ENCODE results near the gene DMXL2.

Gene DMXL2

DNA sequence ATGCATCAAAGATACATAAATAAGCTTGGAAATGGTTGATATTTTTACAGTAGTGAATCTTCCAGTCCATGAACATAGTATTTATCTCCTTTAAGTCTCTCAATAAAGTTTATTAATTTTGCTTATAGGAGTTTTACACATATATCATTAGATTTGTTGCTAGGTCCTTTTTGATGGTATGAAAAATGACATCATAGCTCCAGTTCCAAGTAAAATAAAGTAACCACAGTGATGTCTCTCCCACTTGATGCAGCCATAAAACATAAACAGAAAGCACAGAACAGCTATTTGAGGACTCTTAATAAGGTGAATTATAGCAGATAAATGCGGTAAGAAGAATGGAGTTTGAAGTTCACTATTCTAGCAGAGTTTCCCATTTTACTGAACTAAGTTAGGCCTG, 20.8 kb downstream of the DMXL2 start:
- TF ChIP-seq FOXP2 (optimal IDR thresholded peaks at IDR 0.05; ENCODE audit: borderline replicate concordance, extremely low read depth, extremely low read length, insufficient read depth): no peak
- TF ChIP-seq SIN3A (IDR thresholded peaks at IDR 0.05; ENCODE audit: borderline replicate concordance, insufficient read depth, low read length): no peak
- TF ChIP-seq, protein P1, sequence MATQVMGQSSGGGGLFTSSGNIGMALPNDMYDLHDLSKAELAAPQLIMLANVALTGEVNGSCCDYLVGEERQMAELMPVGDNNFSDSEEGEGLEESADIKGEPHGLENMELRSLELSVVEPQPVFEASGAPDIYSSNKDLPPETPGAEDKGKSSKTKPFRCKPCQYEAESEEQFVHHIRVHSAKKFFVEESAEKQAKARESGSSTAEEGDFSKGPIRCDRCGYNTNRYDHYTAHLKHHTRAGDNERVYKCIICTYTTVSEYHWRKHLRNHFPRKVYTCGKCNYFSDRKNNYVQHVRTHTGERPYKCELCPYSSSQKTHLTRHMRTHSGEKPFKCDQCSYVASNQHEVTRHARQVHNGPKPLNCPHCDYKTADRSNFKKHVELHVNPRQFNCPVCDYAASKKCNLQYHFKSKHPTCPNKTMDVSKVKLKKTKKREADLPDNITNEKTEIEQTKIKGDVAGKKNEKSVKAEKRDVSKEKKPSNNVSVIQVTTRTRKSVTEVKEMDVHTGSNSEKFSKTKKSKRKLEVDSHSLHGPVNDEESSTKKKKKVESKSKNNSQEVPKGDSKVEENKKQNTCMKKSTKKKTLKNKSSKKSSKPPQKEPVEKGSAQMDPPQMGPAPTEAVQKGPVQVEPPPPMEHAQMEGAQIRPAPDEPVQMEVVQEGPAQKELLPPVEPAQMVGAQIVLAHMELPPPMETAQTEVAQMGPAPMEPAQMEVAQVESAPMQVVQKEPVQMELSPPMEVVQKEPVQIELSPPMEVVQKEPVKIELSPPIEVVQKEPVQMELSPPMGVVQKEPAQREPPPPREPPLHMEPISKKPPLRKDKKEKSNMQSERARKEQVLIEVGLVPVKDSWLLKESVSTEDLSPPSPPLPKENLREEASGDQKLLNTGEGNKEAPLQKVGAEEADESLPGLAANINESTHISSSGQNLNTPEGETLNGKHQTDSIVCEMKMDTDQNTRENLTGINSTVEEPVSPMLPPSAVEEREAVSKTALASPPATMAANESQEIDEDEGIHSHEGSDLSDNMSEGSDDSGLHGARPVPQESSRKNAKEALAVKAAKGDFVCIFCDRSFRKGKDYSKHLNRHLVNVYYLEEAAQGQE (IDR thresholded peaks at IDR 0.05; ENCODE audit: insufficient read depth in 1 of 2, low read depth in 2 of 2, low read length in 2 of 2): no peak
- no peak for TF ChIP-seq POLR2AphosphoS5 (IDR thresholded peaks at IDR 0.05; ENCODE audit: low read depth, low read length)
- no peak for TF ChIP-seq TAF1 (IDR thresholded peaks at IDR 0.05; ENCODE audit: borderline replicate concordance, insufficient read depth, low read length)

DNA sequence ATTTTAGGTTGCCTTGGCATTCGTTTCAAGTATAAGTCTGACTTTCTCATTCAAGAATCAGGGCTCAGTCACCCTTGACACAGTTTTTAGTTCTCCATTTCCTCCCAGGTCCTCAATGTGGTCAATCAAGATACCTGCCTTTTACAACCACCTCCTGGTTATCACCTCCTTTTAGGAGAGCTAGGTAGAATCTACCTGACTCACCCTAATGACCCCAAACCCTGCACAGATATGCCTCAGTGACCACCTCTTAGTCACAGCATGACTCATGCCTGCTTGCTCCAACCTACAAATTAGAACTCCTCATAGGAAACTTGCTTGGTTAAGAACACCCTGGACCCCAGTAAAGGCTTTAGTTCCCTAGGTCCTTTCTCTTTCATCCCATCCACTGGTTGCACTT, 22.5 kb downstream of the DMXL2 start:
- TF ChIP-seq POLR2AphosphoS5 (IDR thresholded peaks at IDR 0.05; ENCODE audit: low read depth, low read length) (no peak), SIN3A (IDR thresholded peaks at IDR 0.05; ENCODE audit: borderline replicate concordance, insufficient read depth, low read length) (no peak), FOXP2 (optimal IDR thresholded peaks at IDR 0.05; ENCODE audit: borderline replicate concordance, extremely low read depth, extremely low read length, insufficient read depth) (no peak), TAF1 (IDR thresholded peaks at IDR 0.05; ENCODE audit: borderline replicate concordance, insufficient read depth, low read length) (no peak)
- TF ChIP-seq, protein P1 (IDR thresholded peaks at IDR 0.05; ENCODE audit: insufficient read depth in 1 of 2, low read depth in 2 of 2, low read length in 2 of 2): no peak

DNA sequence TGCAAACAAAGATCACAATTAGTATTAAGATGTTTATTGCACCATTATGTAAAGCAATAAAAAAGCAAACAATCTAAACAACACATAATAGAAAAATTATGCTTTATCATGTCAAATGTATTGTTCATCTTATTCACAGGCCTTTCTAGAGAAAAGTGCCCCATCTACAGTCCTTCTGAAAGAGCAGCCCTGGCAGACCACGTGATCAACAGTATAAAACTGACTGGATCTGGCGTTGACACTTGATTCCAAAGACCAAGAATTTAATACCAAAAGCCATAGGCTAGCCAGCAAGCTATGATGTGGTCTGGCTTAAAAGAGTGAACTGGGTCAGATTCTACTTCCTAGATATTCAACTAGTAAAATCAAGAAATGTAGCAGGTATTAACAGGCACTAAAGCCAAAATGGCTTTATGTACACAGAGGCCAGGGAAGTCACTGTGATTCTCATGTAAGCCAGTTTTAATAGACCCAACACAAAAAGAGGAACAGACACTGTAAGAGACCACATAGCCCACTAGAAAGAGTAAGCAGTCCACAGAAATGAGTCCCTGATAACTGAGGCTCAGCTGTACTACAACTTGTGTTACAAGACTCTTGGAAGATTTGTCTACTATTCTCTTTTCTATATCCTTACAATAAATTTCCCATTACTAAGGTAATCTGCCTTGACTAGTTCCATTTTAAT, 32.5 kb downstream of the DMXL2 start:
- TF ChIP-seq POLR2AphosphoS5 (IDR thresholded peaks at IDR 0.05; ENCODE audit: low read depth, low read length) (no peak), TAF1 (IDR thresholded peaks at IDR 0.05; ENCODE audit: borderline replicate concordance, insufficient read depth, low read length) (no peak), FOXP2 (optimal IDR thresholded peaks at IDR 0.05; ENCODE audit: borderline replicate concordance, extremely low read depth, extremely low read length, insufficient read depth) (no peak), SIN3A (IDR thresholded peaks at IDR 0.05; ENCODE audit: borderline replicate concordance, insufficient read depth, low read length) (no peak)
- TF ChIP-seq, protein P1 (IDR thresholded peaks at IDR 0.05; ENCODE audit: insufficient read depth in 1 of 2, low read depth in 2 of 2, low read length in 2 of 2): no peak

DNA sequence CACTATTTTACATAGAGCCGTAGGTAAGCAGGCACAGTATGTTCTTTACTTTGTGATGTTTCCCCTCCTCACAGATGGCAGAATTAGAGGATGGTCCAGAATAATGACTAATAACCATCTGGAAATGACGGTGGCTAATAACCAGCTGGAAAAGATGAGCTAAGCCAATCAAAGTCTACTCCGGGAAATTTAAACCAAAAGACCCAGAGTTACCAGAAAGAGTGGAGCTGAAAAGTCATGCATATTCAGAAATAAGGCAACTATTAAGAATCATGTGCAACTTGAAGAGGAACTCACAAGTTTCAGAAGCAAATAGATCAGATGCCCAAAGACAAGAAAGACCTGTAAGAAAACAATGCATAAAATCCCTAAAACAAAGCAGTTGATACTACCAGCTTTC, 33.6 kb downstream of the DMXL2 start:
- TF ChIP-seq, protein P1 (IDR thresholded peaks at IDR 0.05; ENCODE audit: insufficient read depth in 1 of 2, low read depth in 2 of 2, low read length in 2 of 2): no peak
- TF ChIP-seq FOXP2 (optimal IDR thresholded peaks at IDR 0.05; ENCODE audit: borderline replicate concordance, extremely low read depth, extremely low read length, insufficient read depth) (no peak), SIN3A (IDR thresholded peaks at IDR 0.05; ENCODE audit: borderline replicate concordance, insufficient read depth, low read length) (no peak), POLR2AphosphoS5 (IDR thresholded peaks at IDR 0.05; ENCODE audit: low read depth, low read length) (no peak), TAF1 (IDR thresholded peaks at IDR 0.05; ENCODE audit: borderline replicate concordance, insufficient read depth, low read length) (no peak)
